Heart left ventricle (tissue), 16 donors: Measurements from ENCODE around the gene CACNA1S. TPM values are rescaled to one million over a fixed set of nuclear protein-coding genes. Genes with fewer than 3 reads are reported as not detected.

Experiments used
- ATAC-seq, 4 donors: fragments of 200-7000 bp; cut with Tn5 transposase; one replicate each; pipeline ENCODE4 v1.9.1; 2020 to 2022; ENCODE audit warnings: moderate library complexity in 4 of 4, mild to moderate bottlenecking in 3 of 4, moderate number of reproducible peaks in 1 of 4
- DNase-seq, 5 donors: peaks; one replicate each; pipeline ENCODE4 v3.0.0-alpha.2; 2020
- H3K27ac ChIP-seq, 12 donors: fragments of 200-600 bp; sonication (generic) in 4 of 12; one replicate each; pipeline versions ENCODE4 v1.5.0 to v1.8.0; 2016 to 2022; ENCODE audit warnings: mild to moderate bottlenecking in 2 of 12
- H3K27me3 ChIP-seq, 9 donors: fragments of 200-600 bp; sonication (generic) in 2 of 9; one replicate each; pipeline versions ENCODE4 v1.5.1 to v1.8.0; 2016 to 2022; ENCODE audit warnings: mild to moderate bottlenecking in 3 of 9
- H3K36me3 ChIP-seq, 9 donors: fragments of 200-600 bp; sonication (generic) in 2 of 9; one replicate each; pipeline versions ENCODE4 v1.5.0 to v1.8.0; 2018 to 2022; ENCODE audit warnings: mild to moderate bottlenecking in 2 of 9
- H3K4me1 ChIP-seq, 12 donors: fragments of 200-600 bp; sonication (generic) in 4 of 12; one replicate each; pipeline versions ENCODE4 v1.5.0 to v1.8.0; 2016 to 2022; ENCODE audit warnings: mild to moderate bottlenecking in 3 of 12
- H3K4me3 ChIP-seq, 12 donors: fragments of 200-600 bp; sonication (generic) in 4 of 12; one replicate each; pipeline versions ENCODE4 v1.5.0 to v1.8.0; 2017 to 2022; ENCODE audit warnings: mild to moderate bottlenecking in 9 of 12, moderate library complexity in 4 of 12
- H3K9me3 ChIP-seq, 12 donors: fragments of 200-600 bp; sonication (generic) in 4 of 12; one replicate each; pipeline versions ENCODE4 v1.5.0 to v1.8.0; 2016 to 2022; ENCODE audit warnings: mild to moderate bottlenecking in 1 of 12
- CTCF ChIP-seq, 12 donors: fragments of 200-600 bp; sonication (generic) in 4 of 12; IDR thresholded peaks; one replicate each; pipeline versions ENCODE4 v1.5.0 to v1.8.0; 2018 to 2022; ENCODE audit warnings: antibody characterized with exemption in 12 of 12, mild to moderate bottlenecking in 5 of 12
- POLR2A ChIP-seq, 2 donors: fragments of 450-650 bp; IDR thresholded peaks; one replicate each; pipeline ENCODE4 v1.6.1; 2017; ENCODE audit warnings: antibody characterized with exemption in 2 of 2, mild to moderate bottlenecking in 2 of 2, moderate library complexity in 2 of 2
- WGBS, 4 donors: extraction: QIAGEN DNeasy Blood & Tissue Kit in 2 of 4; methylation state at CpG; one replicate each; pipeline versions ENCODE4 v1.1.5 to v1.1.7; 2013 to 2018; 5-methylcytosine and 5-hydroxymethylcytosine counted together
- intact Hi-C, 10 donors: fragments of 100-400 bp; cut with DNase I; formaldehyde crosslinking; loops; one replicate each; pipeline versions ENCODE4 v1.11.1 to v1.14.2; 2022
- polyA plus RNA-seq, 2 donors: library from polyadenylated mRNA; stranded (reverse); fragments of 200-250 nt; gene quantifications; one replicate each; pipeline ENCODE4 v1.2.3, GENCODE V29; 2013
- total RNA-seq, 9 donors: library from RNA; depleted of rRNA in 2 of 9; stranded (reverse); fragments of >200 nt in 2 of 9; fragmentation: NEBNext Ultra II Directional in 3 of 9; extraction: Animal tissue kit (Norgen Biotek cat#: 25700) in 3 of 9; gene quantifications; one replicate each; pipeline versions ENCODE4 v1.1.0 to v1.2.4, GENCODE V29; 2016 to 2023
- donor health status: ischemic (EF 13 %, LVEDD 7.1; RV severe dilation, severe dysfunction).
- donor health status: healthy with polysubstance abuse.
- donor health status: DM: no; HTN: yes; CAD: no.
- donor health status: DM: no; HTN: no; CAD: no.
- donor health status: ischemic (EF 25% LVEDD 6.9; RV normal size, moderate dysfunction).
- donor health status: ischemic (EF 25% LVEDD 5.7; RV mildly dilated, moderate dysfunction).
- donor health status: healthy.
- donor health status: DM: yes; HTN: yes; CAD: no.
- donor health status: ischemic (EF 35%, LVEDD 5.7; RV mildly dilated, moderate dysfunction).
- donor health status: nonischemic (EF 11% LVEDD 7.7; RV severe dilation, severe dysfunction).
- donor health status: DM: yes; HTN: yes; CAD: no.
- donor health status: PGD.
- donor health status: ischemic (EF 29% LVEDD 5.4; RV normal size, mild dysfunction).
- donor health status: nonischemic (EF 23%, LVEDD 6.1; RV moderate dilation, normal function).

Gene CACNA1S
- total and polyA plus RNA-seq, 11 donors: not detected

- Histone ChIP-seq H3K36me3 (no peaks in the 10 kb centered on the region), H3K27me3 (no peaks in the 10 kb centered on the region), H3K27ac (no peak overlapping the region), H3K4me3 (no peak overlapping the region), H3K4me1 (peaks cover 0 to 6% (median 0%) of the 10 kb centered on the region in 12 donors), H3K9me3 (no peaks in the 10 kb centered on the region)
- WGBS, 4 donors: 90 to 98% (median 96%) methylated on average over 3 of the region's 3 CpGs
- intact Hi-C loops: loop anchor here in 2 of 10 donors (10.0 kb wide), 2 partner anchors 125 to 145 kb away; no protein-coding TSS in a partner anchor
- no peak for TF ChIP-seq CTCF (IDR thresholded peaks at IDR 0.05)
- no peak for TF ChIP-seq POLR2A (IDR thresholded peaks at IDR 0.05)
- ATAC-seq (no peak), DNase-seq (no peak)
Measured at GRCh38 chr1:201080135-201080534, 32.1 kb downstream of the CACNA1S start.

GRCh38 chr1:201077736-201078135 lies 34.5 kb downstream of the CACNA1S start:
- peak in 1 of 5 donors; percentile 42 for DNase-seq
- TF ChIP-seq POLR2A (IDR thresholded peaks at IDR 0.05) (no peak), CTCF (IDR thresholded peaks at IDR 0.05) (no peak)
- WGBS, 4 donors: 91 to 94% (median 93%) methylated on average over 12 to 17 of the region's 17 CpGs
- Histone ChIP-seq H3K9me3 (no peaks in the 10 kb centered on the region), H3K36me3 (no peaks in the 10 kb centered on the region), H3K4me3 (no peak overlapping the region), H3K4me1 (no peaks in the 10 kb centered on the region), H3K27me3 (no peaks in the 10 kb centered on the region), H3K27ac (no peak overlapping the region)
- no peak for ATAC-seq
- intact Hi-C loops: loop anchor here in 1 of 10 donors (2.0 kb wide), 1 partner anchor 57 kb away; no protein-coding TSS in a partner anchor

DNA sequence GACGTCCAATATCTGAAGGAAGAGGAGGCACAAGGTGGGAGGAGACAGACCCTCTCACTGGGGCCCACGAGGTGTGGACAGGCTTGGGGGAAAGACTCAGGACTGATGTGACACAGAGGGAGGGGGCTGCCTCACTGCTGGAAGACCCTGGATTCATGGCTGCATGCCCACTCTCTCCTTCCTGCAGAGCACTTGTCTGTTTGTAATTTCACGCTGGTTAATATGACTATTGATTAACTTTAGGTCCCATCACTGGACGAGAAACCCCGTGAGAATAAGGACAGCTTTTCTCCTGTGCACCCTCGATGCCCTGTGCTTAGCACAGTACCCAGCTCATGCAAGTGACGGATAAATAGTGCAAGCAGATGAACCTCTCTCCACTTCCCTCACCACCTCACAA lies 35.1 kb downstream of the CACNA1S start:
- TF ChIP-seq POLR2A (IDR thresholded peaks at IDR 0.05) (no peak), CTCF (IDR thresholded peaks at IDR 0.05) (no peak)
- ATAC-seq (no peak), DNase-seq (no peak)
- H3K27ac ChIP-seq: no peak overlapping the region
- no peak overlapping the region for H3K4me3 ChIP-seq
- H3K4me1 ChIP-seq: no peaks in the 10 kb centered on the region
- no peaks in the 10 kb centered on the region for H3K9me3 ChIP-seq
- intact Hi-C loops: no loop called here
- no peaks in the 10 kb centered on the region for H3K27me3 ChIP-seq
- H3K36me3 ChIP-seq: no peaks in the 10 kb centered on the region
- WGBS, 4 donors: 73 to 83% (median 78%) methylated on average over 7 of the region's 7 CpGs

- TF ChIP-seq CTCF (IDR thresholded peaks at IDR 0.05) (no peak), POLR2A (IDR thresholded peaks at IDR 0.05) (no peak)
- Histone ChIP-seq H3K4me1 (no peaks in the 10 kb centered on the region), H3K4me3 (no peak overlapping the region), H3K27ac (no peak overlapping the region), H3K9me3 (no peaks in the 10 kb centered on the region), H3K36me3 (no peaks in the 10 kb centered on the region), H3K27me3 (no peaks in the 10 kb centered on the region)
- no peak for DNase-seq
- intact Hi-C loops: no loop called here
- 73 to 89% (median 80%) methylated on average over 7 of the region's 7 CpGs for WGBS, 4 donors
- ATAC-seq: no peak
Measured at GRCh38 chr1:201076092-201076491, 36.1 kb downstream of the CACNA1S start.
